ENCODE data around the gene ASB18.

DNA sequence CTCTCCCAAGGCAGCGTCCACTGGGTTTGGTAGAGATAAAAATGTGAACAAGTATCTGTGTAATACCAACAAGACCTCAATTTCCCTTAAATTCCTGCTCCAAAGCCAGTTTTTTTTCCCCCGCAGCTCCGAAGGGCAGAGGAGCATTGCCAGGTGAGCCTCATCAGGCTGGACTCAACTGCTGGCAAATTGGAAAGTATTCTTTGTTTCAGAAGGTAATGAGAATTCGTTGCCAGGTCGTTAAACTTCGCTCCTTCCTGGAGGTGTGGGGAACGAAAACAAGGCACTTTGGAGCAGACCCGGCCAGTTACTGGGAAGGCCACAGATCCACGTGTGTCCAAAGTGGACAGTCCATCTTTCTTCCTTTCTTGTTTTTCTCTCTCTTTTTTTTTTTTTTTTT lies 30.4 kb upstream of the ASB18 start:
- TF ChIP-seq, protein P1, sequence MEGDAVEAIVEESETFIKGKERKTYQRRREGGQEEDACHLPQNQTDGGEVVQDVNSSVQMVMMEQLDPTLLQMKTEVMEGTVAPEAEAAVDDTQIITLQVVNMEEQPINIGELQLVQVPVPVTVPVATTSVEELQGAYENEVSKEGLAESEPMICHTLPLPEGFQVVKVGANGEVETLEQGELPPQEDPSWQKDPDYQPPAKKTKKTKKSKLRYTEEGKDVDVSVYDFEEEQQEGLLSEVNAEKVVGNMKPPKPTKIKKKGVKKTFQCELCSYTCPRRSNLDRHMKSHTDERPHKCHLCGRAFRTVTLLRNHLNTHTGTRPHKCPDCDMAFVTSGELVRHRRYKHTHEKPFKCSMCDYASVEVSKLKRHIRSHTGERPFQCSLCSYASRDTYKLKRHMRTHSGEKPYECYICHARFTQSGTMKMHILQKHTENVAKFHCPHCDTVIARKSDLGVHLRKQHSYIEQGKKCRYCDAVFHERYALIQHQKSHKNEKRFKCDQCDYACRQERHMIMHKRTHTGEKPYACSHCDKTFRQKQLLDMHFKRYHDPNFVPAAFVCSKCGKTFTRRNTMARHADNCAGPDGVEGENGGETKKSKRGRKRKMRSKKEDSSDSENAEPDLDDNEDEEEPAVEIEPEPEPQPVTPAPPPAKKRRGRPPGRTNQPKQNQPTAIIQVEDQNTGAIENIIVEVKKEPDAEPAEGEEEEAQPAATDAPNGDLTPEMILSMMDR (IDR thresholded peaks at IDR 0.05): no peak
- no peak for TF ChIP-seq POLR2AphosphoS5 (IDR thresholded peaks at IDR 0.05; ENCODE audit: low read depth, low read length)
- TF ChIP-seq, protein P2, sequence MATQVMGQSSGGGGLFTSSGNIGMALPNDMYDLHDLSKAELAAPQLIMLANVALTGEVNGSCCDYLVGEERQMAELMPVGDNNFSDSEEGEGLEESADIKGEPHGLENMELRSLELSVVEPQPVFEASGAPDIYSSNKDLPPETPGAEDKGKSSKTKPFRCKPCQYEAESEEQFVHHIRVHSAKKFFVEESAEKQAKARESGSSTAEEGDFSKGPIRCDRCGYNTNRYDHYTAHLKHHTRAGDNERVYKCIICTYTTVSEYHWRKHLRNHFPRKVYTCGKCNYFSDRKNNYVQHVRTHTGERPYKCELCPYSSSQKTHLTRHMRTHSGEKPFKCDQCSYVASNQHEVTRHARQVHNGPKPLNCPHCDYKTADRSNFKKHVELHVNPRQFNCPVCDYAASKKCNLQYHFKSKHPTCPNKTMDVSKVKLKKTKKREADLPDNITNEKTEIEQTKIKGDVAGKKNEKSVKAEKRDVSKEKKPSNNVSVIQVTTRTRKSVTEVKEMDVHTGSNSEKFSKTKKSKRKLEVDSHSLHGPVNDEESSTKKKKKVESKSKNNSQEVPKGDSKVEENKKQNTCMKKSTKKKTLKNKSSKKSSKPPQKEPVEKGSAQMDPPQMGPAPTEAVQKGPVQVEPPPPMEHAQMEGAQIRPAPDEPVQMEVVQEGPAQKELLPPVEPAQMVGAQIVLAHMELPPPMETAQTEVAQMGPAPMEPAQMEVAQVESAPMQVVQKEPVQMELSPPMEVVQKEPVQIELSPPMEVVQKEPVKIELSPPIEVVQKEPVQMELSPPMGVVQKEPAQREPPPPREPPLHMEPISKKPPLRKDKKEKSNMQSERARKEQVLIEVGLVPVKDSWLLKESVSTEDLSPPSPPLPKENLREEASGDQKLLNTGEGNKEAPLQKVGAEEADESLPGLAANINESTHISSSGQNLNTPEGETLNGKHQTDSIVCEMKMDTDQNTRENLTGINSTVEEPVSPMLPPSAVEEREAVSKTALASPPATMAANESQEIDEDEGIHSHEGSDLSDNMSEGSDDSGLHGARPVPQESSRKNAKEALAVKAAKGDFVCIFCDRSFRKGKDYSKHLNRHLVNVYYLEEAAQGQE (IDR thresholded peaks at IDR 0.05; ENCODE audit: insufficient read depth in 1 of 2, low read depth in 2 of 2, low read length in 1 of 2): no peak

Data from Panc1 (cell line).